DMS53 treated with DMSO at 0.1 percent for 48 hours (cell line): ENCODE data around the gene NCKAP5.
A peak's percentile ranks its signal among the peaks of the same experiment; 100 is the strongest.
"Not testable (repeated sequence)": the region's sequence is repeated elsewhere in the genome, so short reads cannot be mapped to it uniquely, and the experiment has no call there.

ENCODE experiments used
- DNase-seq: peaks from one replicate; lab custom pipeline; 2025; ENCODE audit not compliant: unreplicated experiment; lab: John Stamatoyannopoulos, UW

NCKAP5 gene

GRCh38 chr2:132849118-132849517 lies 719.1 kb downstream of the NCKAP5 start:
- no peak for DNase-seq

DNA sequence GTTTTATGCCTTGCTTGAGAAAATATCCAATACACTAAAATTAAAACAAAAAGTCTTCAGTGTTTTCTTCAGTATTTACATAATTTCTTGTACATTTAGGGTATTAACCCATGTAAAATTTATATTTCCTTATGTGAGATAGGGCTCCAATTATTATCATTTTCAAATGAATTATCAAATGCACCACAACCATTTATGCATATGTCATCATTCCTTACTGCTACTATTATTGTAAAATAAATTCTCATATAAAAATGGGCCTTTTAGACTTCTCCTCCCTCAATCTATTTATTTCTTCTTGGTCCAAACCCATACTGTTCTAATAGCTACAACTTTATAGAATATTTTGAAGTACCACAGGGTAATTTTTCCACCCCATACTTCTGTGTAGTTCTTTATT lies 722.9 kb downstream of the NCKAP5 start:
- DNase-seq = no peak

- no peak for DNase-seq
Observed at GRCh38 chr2:132844585-132844984, 723.7 kb downstream of the NCKAP5 start.

DNA sequence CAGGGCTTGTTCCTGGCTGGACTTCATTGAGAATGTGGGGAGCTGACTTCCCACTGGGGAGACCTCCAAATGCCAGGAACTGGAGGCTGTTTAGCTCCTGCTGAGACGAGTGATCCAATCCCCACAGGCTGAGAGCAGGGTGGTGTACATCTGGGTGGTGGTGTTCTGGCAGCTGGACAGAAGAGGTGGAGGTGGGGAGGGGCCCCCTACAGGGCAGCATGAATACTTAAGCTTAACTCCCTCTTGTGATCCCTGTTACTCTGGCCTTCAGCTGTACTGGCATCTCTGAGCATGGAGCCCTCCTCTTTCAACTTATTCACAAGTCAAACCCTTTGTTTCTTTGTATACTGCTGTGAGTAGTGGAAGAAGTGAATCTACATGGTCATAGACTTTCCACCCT lies 730.5 kb downstream of the NCKAP5 start:
- DNase-seq = no peak

GRCh38 chr2:132830321-132830827 lies 737.9 kb downstream of the NCKAP5 start:
- DNase-seq = no peak

DNA sequence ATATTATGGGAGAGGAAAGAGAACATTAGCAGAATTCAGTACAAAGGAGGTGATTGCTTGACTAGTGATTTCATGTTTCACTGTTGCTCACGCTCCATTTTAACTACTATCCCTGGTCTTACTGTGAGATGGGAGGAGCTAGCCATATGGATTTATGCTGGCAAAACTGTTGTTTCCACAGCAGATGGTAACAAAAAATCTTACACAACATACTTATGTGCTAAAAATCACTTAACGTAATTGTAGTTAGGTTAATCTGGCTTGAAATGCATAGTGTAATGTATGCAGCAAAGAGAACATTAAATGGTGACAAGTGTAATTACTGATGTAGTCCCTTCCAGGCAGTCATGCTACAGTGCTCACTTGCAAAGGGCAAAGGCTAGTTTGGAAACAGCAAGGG lies 742.7 kb downstream of the NCKAP5 start:
- DNase-seq = no peak

- no peak for DNase-seq
Observed at GRCh38 chr2:132824716-132825115, 743.5 kb downstream of the NCKAP5 start.

DNA sequence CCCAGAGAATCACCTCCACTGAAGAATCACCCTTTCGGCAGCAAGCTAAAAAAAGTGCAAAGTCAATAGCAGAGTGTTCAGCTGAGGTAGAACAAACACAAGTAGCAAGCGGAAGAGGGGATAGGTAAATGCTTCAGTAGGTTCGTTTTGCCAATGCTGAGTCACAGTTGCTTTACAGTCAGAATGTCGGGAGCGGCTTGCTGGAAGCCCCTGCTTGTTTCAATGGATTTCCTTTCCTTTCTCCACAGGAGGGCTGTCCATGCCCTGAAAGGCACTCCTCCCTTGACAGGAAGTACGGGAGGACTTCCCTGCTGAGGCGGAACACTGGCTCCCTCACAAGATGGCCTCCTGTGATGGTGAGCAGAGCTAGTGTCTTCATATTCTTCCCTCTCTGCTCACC lies 752.0 kb downstream of the NCKAP5 start:
- DNase-seq = no peak

GRCh38 chr2:132815516-132815915 lies 752.7 kb downstream of the NCKAP5 start:
- DNase-seq = no peak

DNA sequence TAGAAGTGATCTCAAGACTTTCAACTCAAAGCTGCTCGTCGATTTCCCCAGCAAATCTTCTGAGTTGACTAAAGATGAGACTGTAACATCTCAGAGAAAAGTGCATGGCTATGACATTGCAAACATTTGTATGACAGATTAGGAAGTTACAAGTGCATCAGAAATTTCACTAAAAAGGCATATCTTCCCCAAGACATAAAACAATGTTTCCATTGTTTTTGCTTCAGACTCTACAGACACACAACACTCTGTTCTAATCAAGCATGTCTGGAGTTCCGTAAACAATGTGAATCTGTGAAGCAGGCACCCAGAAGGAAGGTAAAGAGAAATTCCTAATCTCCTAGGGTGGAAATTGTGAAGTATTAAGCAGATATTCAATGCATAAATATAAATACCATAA lies 753.6 kb downstream of the NCKAP5 start:
- no peak for DNase-seq

DNA sequence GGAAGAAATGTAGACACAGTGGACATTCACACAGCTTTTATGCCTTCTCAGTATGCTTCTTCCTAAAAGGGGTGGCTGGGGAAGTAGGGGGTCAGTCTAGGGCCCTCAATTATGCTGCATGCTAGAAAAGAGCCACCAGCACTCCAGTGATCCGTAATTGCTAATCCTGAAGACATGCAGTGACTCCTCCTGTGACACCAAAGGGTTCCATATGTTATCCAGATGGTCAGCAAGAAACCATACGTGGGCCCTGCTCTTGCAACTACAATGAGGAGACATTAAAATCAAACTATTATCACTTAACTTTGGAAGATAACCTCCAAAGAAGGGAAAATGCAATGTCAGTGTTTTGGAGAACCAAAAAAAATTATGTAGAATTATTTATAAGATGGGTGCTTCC lies 754.8 kb downstream of the NCKAP5 start:
- DNase-seq = no peak

- no peak for DNase-seq
Observed at GRCh38 chr2:132811148-132811915, 756.9 kb downstream of the NCKAP5 start.

- not testable (repeated sequence) for DNase-seq
Observed at GRCh38 chr2:132809962-132810361, 758.3 kb downstream of the NCKAP5 start.

DNA sequence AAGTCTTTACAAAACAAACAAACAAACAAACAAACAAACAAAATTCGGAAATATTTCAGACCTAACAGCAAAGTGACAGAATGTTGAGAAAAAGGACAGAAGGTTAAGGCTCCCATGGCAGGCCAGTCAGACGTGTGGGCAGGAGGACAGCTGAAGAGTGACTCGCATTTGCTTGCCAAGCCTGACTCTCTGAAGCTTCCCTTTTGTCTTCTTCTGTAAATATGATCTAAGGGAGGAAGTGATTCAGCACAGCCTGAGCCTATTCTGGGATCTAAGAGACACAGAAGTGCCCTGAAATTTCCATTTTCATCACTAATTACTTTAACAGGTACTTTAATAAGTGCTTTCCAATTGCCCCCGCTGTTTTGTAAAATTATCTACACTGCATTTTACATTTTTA lies 764.2 kb downstream of the NCKAP5 start:
- peak; percentile 51 for DNase-seq

DNA sequence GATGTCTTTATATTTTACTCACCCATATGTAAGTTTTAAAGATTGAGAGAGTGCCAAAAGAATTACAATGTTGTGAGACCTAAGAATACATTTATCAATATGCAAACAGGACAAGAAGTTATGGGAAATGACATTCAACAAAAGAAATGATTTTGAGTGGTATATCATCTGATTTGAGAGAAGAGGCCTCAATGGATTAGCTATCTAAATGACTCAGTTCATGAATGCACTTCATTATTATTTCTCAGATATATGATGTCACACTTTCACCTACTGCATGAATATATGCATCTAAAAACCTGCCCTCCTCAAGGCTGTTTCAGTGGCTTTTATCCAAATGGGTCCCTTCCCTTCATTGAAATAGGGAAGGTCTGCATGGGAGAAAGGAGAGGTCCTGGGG lies 769.9 kb downstream of the NCKAP5 start:
- no peak for DNase-seq

GRCh38 chr2:132797556-132797955 lies 770.7 kb downstream of the NCKAP5 start:
- DNase-seq = no peak

- no peak for DNase-seq
Observed at GRCh38 chr2:132797071-132797470, 771.2 kb downstream of the NCKAP5 start.

DNA sequence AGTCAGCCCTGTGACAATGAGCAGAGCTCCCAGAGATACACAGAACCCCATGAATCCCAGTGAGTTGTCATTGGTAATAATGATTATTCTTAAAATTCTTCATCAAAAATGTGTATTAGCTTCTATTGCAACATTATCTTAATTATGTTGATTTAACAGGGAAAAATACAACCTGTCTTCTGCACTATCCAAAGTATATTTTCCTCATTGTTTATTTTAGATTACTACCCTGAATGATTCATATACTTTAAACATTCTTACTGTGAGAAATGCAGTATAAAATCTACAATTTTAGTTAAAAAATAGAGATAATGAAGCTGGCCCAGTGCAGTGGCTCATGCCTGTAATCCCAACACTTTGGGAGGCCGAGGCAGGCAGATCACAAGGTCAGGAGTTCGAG lies 773.0 kb downstream of the NCKAP5 start:
- DNase-seq = no peak

- no peak for DNase-seq
Observed at GRCh38 chr2:132793532-132793931, 774.7 kb downstream of the NCKAP5 start.

GRCh38 chr2:132790207-132790785 lies 778.0 kb downstream of the NCKAP5 start:
- DNase-seq = no peak

DNA sequence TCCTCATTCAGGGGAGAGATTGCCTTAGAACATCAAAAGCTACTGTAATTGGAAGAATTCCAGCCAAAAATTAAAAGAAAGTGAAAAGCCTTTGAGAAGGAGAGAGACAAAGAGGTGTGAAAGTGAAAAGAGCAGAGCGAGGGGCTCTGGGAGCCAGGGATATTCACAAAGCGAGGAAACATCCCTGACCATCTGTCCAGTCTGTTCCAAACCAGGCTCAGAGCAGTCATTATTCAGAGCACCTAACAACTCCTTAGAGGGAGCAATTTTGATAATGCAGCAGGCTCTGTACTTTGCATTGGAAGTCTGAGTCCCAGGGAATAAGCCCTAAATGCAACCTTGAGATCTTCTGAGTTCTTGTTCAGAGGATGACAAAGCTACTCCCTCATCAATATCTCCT lies 779.2 kb downstream of the NCKAP5 start:
- no peak for DNase-seq

- DNase-seq = no peak
Observed at GRCh38 chr2:132788310-132788838, 779.9 kb downstream of the NCKAP5 start.
